Type B pancreatic cell (in vitro differentiated cells): ENCODE measurements around the gene TOGARAM2. TPM values are rescaled to one million over a fixed set of nuclear protein-coding genes. Genes with fewer than 3 reads are reported as not detected.
A peak's percentile ranks its signal among the peaks of the same experiment; 100 is the strongest.
"Not testable (repeated sequence)": the region's sequence is repeated elsewhere in the genome, so short reads cannot be mapped to it uniquely, and the experiment has no call there.

Experiments used
- DNase-seq: peaks from one replicate; pipeline ENCODE4 v3.0.0; 2021; ENCODE audit warnings: mixed read lengths; ENCODE audit not compliant: unreplicated experiment; ENCODE audit errors: extremely low spot score
- H3K27ac Mint-ChIP-seq: 2 replicates; pipeline ENCODE4 v1.8.0; 2021; ENCODE audit warnings: mild to moderate bottlenecking, mixed read lengths
- H3K27me3 Mint-ChIP-seq: 2 replicates; pipeline ENCODE4 v1.8.0; 2021; ENCODE audit warnings: mixed read lengths
- H3K36me3 Mint-ChIP-seq: 2 replicates; pipeline ENCODE4 v1.8.0; 2021; ENCODE audit warnings: mixed read lengths
- H3K4me1 Mint-ChIP-seq: one replicate; pipeline ENCODE4 v1.8.0; 2021; ENCODE audit warnings: mixed read lengths; ENCODE audit not compliant: unreplicated experiment
- H3K4me3 Mint-ChIP-seq: 2 replicates; pipeline ENCODE4 v1.8.0; 2021; ENCODE audit warnings: mild to moderate bottlenecking, mixed read lengths
- H3K9me3 Mint-ChIP-seq: 2 replicates; pipeline ENCODE4 v1.8.0; 2021; ENCODE audit warnings: mixed read lengths
- CTCF ChIP-seq: fragments of 200-600 bp; sonication (generic); conservative IDR thresholded peaks from 2 replicates; pipeline ENCODE4 v1.5.0; 2021; ENCODE audit warnings: antibody characterized with exemption, mild to moderate bottlenecking
- total RNA-seq: library from RNA; stranded (reverse); gene quantifications from 2 replicates; pipeline ENCODE4 v1.2.1, GENCODE V29; 2021; ENCODE audit warnings: low replicate concordance

The TOGARAM2 gene
- total RNA-seq, 1 donor from 2014 or later: 1.6 TPM

GRCh38 chr2:28976584-28976983, 4.5 kb upstream of the TOGARAM2 start:
- peak overlapping the region; percentile 86 for H3K27ac Mint-ChIP-seq
- no peak for TF ChIP-seq CTCF
- H3K4me1 Mint-ChIP-seq: peaks cover 11% of the 10 kb centered on the region
- H3K4me3 Mint-ChIP-seq: no peak overlapping the region
- H3K9me3 Mint-ChIP-seq: no peaks in the 10 kb centered on the region
- peaks cover 1% of the 10 kb centered on the region for H3K27me3 Mint-ChIP-seq
- DNase-seq: no peak
- H3K36me3 Mint-ChIP-seq: no peaks in the 10 kb centered on the region

- peaks cover 11% of the 10 kb centered on the region for H3K4me1 Mint-ChIP-seq
- no peaks in the 10 kb centered on the region for H3K9me3 Mint-ChIP-seq
- H3K27me3 Mint-ChIP-seq: no peaks in the 10 kb centered on the region
- no peak overlapping the region for H3K27ac Mint-ChIP-seq
- no peaks in the 10 kb centered on the region for H3K36me3 Mint-ChIP-seq
- no peak for DNase-seq
- no peak overlapping the region for H3K4me3 Mint-ChIP-seq
- no peak for TF ChIP-seq CTCF
Measured at GRCh38 chr2:28977176-28977875, 3.8 kb upstream of the TOGARAM2 start.

- peaks cover 11% of the 10 kb centered on the region for H3K4me1 Mint-ChIP-seq
- H3K4me3 Mint-ChIP-seq, H3K27me3 Mint-ChIP-seq, H3K36me3 Mint-ChIP-seq, H3K9me3 Mint-ChIP-seq, DNase-seq, H3K27ac Mint-ChIP-seq: not testable (repeated sequence)
Measured at GRCh38 chr2:28978001-28978400, 3.1 kb upstream of the TOGARAM2 start.

GRCh38 chr2:28978606-28979005, 2.5 kb upstream of the TOGARAM2 start:
- DNase-seq: no peak
- Mint-ChIP-seq H3K36me3 (no peaks in the 10 kb centered on the region), H3K27ac (no peak overlapping the region), H3K4me1 (peaks cover 11% of the 10 kb centered on the region), H3K4me3 (no peak overlapping the region), H3K27me3 (no peaks in the 10 kb centered on the region), H3K9me3 (no peaks in the 10 kb centered on the region)
- TF ChIP-seq CTCF: no peak

- no peak for TF ChIP-seq CTCF
- Mint-ChIP-seq H3K27ac (no peak overlapping the region), H3K9me3 (no peaks in the 10 kb centered on the region), H3K4me1 (peaks cover 11% of the 10 kb centered on the region), H3K36me3 (no peaks in the 10 kb centered on the region), H3K27me3 (no peaks in the 10 kb centered on the region), H3K4me3 (no peak overlapping the region)
- DNase-seq: no peak
Measured at GRCh38 chr2:28979041-28979440, 2.1 kb upstream of the TOGARAM2 start.

- H3K27ac Mint-ChIP-seq: no peak overlapping the region
- peaks cover 11% of the 10 kb centered on the region for H3K4me1 Mint-ChIP-seq
- H3K4me3 Mint-ChIP-seq: no peak overlapping the region
- no peak for DNase-seq
- TF ChIP-seq CTCF: no peak
- H3K36me3 Mint-ChIP-seq: no peaks in the 10 kb centered on the region
- H3K9me3 Mint-ChIP-seq: no peaks in the 10 kb centered on the region
- no peaks in the 10 kb centered on the region for H3K27me3 Mint-ChIP-seq
Measured at GRCh38 chr2:28979576-28980366, 1.3 kb upstream of the TOGARAM2 start.
